ENCODE results near the gene TMEM266.

Gene TMEM266

GRCh38 chr15:76058714-76059319 lies 968 bp upstream of the TMEM266 start:
- DNase-seq (ENCODE audit: low read depth), result peak; percentile 34
- TF ChIP-seq CTCF (IDR thresholded peaks at IDR 0.05; ENCODE audit: insufficient read depth, low read depth, low read length, missing control alignments), result peak; percentile 25
- peak overlapping the region; percentile 57 for H3K4me3 ChIP-seq (ENCODE audit: low read length)

DNA sequence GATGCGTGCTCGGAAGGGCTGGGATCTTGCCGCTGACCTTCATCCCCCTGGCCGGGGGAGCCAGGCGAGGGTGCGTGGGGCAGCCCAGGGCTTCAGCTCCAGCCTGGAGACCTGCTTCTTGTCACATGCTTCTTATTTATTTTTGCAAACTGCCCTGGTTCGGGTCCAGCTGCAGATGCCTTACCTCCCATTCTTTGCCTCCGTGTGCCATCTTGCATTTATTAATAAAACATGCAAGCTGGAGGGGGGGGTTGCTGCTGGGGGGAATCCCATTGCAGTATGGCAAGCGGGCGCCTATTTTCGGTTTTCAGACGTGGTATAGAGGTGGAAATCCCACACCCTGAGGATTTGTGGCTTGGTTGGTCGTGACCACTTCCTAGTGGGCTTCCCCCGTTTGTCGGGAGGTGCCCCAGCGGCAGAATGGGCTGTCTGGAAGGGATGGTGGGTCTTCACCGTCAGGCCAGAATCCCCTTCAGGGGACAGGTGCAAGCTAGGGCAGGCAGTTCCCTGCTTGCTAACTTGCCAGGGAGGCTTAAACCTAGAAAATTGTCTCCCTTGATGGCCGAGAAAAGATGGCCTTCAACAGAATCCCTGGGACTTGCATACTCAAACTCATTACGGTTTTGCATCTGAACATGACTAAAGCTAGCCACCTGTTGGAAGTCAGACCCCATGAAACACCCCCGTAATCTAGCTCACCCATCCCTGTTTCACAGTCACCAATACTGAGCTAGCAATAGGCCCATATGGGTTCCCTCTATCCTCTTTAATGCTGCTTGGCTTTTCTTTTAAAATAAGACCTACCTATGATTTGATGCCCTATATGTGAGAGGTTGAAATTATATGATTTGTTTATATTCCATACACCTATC lies 569 bp downstream of the TMEM266 start:
- peak overlapping the region; percentile 49 for H3K4me3 ChIP-seq (ENCODE audit: low read length)
- TF ChIP-seq CTCF (IDR thresholded peaks at IDR 0.05; ENCODE audit: insufficient read depth, low read depth, low read length, missing control alignments), result no peak
- no peak for DNase-seq (ENCODE audit: low read depth)

DNA sequence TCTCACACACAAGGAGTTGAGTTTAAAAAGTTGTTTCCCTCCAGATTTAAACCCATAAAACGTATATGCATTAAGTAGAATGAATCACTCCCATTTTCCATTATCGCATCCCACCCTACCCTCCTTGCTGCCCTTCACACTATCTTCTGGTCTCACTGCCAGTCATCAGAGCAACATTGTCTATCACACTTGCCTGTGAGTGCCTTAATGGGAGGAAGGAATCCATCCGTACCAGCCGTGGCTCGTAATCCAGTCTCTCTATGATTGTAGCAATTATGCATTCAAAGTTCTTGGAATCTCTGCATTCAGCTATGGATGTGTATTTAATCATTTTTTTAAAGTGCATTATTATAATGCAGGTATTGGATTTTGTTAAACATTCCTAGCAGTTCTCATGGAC lies 1.9 kb downstream of the TMEM266 start:
- no peak for DNase-seq (ENCODE audit: low read depth)
- TF ChIP-seq CTCF (IDR thresholded peaks at IDR 0.05; ENCODE audit: insufficient read depth, low read depth, low read length, missing control alignments), result no peak
- H3K4me3 ChIP-seq (ENCODE audit: low read length), result no peak overlapping the region

- H3K4me3 ChIP-seq (ENCODE audit: low read length), result no peak overlapping the region
- peak; percentile 40 for DNase-seq (ENCODE audit: low read depth)
Measured at GRCh38 chr15:76062286-76062685, 2.5 kb downstream of the TMEM266 start.

GRCh38 chr15:76064375-76064774 lies 4.6 kb downstream of the TMEM266 start:
- TF ChIP-seq CTCF (IDR thresholded peaks at IDR 0.05; ENCODE audit: insufficient read depth, low read depth, low read length, missing control alignments), result no peak

More at GRCh38 chr15:76062286-76062685, 2.5 kb downstream of the TMEM266 start:
- TF ChIP-seq CTCF (IDR thresholded peaks at IDR 0.05; ENCODE audit: insufficient read depth, low read depth, low read length, missing control alignments), result no peak

DNA sequence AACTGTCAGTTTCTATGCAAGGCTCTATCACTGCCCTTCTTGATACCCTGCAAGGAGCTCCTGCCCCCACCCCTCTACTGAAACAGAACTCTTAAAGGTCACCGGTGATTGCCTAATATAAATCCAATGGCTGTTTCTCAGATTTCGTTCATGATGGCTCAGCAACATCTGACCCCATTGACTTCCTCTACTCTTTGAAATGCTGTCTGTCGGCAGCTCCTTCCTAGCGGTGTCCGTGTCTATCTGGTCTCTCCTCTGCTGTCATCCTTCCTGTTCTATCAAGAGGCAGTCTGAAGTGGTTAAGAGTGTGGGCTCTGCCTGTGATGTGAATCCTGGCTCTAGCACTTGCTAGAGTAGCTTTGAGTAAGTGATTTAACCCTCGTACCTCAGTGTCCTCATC lies 5.5 kb downstream of the TMEM266 start:
- DNase-seq (ENCODE audit: low read depth), result no peak
- TF ChIP-seq CTCF (IDR thresholded peaks at IDR 0.05; ENCODE audit: insufficient read depth, low read depth, low read length, missing control alignments), result no peak

More at GRCh38 chr15:76064375-76064774, 4.6 kb downstream of the TMEM266 start:
- no peak for DNase-seq (ENCODE audit: low read depth)
- no peak overlapping the region for H3K4me3 ChIP-seq (ENCODE audit: low read length)

More for the DNA sequence above, 5.5 kb downstream of the TMEM266 start:
- H3K4me3 ChIP-seq (ENCODE audit: low read length), result no peak overlapping the region
